ENCODE measurements around the gene NACAD.

The NACAD gene

DNA sequence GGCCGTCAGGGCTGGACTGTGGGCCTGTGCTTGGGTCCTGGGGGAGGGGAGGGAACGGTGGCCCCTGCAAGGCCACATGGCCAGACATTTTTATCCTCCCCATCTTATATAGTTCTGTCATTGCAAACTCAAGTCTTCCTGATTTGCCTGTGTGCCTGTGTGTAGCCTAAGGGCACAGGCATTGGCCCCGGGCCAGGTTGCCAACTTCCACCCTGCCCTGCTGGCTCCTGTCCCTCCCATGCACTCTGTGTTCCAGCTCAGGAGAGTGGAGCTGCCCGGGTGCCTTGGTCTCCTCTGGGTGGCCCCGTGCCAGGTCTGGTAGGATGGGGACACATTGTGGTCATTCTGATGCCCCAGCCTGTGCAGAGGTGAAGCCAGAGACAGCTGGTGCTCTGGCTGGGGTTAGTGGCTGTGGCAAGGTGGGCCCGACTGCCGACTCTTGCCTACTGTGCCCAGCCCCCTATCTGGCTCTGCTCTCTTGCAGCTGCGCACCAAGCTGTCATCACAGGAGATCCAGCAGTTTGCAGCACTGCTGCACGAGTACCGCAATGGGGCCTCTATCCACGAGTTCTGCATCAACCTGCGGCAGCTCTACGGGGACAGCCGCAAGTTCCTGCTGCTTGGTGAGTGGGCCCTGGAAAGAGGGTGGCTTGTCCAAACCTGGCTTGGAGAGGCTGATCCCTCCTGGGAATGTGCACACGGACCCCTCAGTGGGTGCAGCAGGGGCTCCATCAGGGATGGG lies 14.8 kb downstream of the NACAD start:
- no peak for DNase-seq

DNA sequence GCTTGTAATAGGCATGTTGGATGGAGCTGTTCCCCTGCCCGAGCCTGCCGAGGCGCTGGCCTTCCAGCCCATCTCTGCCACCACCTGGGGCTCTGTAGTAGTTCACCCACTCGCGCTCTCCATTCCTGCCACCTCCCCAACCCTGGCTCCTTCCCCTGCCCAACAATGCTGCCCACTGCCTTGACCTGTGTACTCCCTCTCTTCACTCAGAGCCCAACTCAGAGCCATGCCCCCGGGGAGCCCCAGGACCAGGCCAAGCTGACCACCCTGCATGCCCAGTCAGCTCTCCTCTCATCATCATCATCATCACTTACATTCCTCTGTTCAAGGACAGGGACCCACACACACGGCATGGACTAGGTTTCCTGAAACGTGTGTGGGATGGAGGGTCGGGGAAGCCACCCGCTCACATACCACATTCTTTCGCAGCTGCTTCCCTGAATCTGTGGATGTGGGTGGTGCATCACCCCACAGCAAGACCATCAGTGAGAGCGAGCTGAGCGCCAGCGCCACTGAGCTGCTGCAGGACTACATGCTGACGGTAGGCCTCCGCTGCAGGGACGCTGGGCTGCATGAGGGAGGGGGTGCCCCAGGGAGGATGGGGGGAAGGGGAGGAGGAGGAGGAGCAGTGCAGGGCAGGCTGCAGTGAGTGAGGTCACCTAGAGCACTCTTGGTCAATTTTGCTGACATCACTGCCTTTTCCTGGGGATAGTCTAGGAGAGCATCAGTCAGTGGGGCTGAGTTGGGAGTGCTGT lies 15.6 kb downstream of the NACAD start:
- no peak for DNase-seq

DNA sequence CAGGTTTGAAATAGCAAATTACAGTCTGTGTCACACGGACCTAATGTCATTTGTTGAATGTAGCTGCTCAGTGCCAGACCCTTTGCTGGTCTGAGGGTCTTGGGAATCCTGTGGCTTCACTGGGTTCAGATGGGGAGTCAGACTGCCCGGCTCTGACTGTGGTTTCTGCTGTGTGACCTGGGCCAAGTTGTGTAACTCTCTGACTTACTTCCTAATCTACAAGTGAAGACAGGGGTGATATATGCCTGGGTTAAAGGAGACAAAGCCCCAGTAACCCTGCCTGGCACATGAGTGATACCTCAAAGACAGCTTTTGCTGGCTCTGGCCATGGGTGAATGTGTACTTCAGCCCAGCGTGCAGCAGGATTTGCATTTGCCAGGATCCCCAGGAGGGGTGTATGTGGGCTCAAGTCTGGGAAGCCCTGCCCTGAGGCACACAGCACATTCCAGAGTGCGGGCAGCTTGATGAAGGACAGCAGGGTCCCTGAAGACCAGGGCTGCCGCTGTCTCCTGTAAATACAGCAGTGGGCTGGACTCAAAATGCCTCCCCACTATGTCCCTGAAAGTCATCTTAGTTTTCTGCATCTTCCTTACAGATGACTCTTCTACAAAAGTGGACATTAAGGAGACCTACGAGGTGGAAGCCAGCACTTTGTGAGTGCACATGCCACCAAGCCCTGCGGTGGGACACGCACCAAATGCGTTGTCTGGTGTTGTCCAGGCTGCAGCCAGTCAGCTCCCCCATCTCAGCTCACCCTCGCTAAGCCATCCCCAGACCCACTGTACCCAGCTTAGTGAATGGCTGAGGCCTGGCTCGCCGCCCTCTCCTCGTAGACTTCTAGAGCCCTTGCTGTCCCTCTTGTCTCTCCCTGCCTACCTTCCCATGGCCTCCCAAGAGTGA lies 16.4 kb downstream of the NACAD start:
- no peak for DNase-seq

DNA sequence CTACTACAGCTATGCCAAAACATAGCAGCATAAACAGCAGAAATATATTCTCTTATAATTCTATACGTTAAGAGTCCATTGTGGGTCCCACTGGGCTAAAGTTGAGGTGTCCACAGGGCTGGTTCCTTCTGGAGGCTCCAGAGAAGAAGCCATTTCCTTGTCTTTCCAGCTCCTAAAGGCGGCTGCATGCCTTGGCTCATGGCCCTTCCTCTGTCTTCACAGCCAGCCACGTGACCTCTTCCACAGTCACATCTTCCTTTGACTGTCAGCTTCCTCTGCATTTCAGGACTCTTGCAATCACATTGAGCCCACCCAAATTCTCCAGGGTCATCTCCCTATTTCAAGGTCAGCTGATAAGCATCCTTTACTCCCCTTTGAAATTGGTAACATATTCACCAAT lies 17.2 kb downstream of the NACAD start:
- no peak for DNase-seq

DNA sequence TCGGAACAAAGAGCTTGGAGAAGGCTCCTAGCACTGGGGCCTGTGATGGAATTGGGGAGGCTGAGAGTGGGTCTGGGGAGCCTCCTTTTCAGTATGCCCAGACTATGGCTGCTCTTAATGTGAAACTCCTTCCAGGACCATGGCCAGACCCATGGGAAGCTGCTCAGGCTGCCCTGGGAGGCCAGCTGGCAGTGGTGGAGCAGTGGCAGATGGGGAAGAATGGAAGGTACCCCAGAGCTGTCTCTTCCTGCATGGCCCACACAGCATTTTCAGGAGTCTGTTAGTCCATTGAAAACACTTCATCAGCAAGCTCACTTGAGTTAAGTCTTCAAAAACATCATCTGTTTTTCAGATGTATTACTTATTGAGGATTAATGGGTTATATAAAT lies 18.5 kb downstream of the NACAD start:
- no peak for DNase-seq

DNA sequence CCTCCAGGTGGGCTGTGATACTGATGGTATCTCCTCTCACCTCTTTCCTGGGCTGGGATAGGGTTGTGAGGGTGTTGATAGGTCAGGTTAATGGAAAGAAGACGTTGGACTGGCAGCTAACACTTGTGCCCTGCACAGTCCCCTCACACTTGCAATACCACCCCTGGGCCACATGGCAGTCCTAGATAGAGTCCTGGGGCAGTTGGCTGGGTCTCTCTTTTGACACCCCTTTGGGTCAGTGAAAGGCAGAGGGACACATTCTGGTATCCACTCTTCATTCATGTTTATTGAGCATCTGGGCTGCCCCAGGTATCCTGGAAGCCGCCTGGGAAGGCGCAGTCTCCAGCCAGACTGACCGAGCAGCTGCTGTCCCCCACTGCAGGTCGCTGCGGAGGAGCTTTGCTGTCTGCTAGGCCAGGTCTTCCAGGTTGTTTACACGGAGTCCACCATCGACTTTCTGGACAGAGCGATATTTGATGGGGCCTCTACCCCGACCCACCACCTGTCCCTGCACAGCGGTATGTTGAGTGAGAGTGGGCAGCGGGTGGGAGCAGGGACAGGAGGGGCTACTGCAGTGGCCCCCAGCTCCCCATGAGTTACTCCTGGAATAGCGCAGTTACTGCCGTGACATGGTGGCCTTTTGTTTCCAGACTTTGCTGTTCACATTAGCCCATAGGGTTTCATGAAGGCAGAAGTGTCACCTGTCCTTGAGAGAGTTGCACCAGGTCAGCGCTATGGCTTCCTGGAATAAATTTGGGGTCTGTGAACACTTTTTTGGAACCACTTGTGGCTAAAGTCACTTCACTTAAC lies 19.1 kb downstream of the NACAD start:
- DNase-seq, result no peak

DNA sequence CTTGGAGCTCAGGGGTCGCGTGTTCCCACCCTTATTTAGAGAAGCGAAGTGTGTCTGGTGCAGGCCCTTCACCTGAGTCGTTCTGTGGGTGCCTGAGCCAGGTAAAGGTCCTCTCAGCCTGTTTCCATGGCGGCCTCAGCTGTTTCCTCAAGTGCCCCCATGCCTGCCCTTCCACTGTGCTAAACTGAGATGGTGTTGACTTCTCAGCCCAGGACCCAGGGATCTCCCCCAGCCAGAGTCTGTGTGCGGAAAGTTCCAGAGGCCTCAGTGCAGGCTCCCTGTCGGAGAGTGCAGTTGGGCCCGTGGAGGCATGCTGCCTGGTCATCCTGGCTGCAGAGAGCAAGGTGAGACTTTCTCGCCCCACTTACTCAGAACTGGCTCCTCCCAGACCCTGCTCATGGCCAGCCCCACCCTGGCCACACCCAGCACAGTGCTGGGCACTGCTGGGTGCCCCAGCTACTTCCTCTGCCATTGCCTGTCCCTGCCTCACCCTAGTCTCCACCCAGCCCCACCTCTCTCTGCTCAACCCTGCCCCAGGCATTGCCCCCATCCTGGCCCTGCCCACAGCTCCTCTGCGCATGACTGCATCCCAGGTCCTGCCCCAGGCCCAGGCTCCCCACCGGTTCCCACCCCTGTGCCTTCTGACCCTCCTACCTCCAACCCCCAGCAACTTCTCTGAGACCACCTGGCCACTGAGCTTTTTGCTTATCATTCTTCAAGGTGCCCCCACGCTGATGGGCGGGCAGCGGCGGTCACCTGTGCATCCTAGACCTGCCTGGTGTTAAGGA lies 20.3 kb downstream of the NACAD start:
- no peak for DNase-seq

DNA sequence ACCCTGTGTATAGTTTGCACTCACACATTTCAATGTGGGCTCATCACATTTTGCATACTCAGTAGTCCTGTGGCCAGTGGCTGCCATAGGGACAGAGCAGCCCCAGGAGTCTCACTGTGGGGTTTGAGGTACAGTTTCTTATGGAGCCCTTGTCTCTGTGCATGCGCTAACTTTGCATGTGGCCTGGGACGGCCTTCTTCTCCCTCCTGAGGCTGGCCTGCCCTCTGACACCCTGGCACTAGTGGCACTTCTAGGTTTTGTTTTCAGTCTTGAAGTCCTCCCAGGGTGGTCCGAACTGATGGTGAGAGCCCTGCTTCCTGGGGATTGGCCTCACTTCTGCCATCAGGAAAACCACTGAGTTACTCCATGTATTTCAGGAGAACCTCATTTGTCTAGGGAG lies 21.2 kb downstream of the NACAD start:
- DNase-seq, result no peak

DNA sequence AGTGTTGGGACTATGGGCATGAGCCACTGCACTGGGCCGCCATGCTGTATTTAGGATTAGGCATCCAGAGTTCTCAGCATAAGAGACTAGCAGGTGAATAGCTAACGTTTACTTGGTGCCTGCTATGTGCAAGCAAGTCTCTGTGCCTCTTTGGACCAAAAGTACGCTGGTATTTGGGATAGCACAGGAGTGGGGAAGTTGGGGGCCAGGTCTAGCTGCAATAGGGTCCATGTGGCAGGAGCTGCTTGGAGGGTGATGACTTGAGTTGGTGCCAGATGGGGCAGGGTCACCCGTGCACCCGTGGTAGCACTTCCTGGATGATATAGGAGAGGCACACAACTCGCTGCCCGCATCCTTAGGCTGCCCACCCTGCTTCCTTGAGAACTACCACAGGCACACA lies 22.4 kb downstream of the NACAD start:
- no peak for DNase-seq

DNA sequence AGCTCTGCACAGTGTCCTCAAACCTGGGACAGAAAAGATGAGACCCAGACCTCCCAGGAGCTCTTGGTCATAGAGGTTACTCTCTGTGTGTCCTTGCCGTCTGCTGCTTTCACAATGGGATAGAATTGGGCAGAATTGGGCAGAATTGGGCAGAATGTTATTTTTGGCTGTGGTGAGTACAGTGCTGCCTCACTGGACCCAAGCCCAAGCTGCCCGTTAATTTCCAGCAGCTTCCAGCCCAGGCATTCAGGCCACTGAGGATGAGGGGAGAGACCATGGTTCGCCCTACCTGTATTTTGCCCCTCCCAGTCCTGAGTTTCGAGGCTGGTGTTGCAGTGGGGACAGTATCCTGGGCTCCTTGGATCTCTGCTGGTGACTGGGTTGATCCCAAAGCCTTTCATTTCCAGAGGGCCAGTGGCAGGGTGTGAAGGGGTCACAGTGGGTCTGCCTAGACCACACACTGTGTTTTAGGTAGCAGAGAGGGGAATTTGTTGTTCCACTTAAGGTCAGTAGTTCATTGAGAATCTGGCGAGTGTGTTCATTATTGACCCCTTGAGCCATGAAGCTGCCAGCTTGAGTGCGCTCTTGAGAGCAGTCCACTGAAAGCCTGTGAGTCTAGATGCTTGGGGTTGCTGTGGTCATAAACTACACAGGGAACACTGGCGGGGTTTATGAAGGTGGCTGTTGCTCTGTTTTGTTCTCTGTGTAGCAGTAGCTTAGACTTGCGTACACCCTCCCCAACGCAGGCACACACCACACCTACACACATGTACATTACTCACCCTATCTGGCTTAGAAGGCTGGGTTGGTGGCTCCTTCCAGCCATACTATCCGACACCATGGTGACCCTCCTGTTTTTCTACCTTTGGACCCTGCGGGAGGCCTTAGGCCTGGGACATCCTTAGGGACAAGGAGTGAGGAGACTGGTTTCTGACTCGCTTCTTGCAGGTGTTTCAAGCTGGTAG lies 23.5 kb downstream of the NACAD start:
- DNase-seq, result no peak

DNA sequence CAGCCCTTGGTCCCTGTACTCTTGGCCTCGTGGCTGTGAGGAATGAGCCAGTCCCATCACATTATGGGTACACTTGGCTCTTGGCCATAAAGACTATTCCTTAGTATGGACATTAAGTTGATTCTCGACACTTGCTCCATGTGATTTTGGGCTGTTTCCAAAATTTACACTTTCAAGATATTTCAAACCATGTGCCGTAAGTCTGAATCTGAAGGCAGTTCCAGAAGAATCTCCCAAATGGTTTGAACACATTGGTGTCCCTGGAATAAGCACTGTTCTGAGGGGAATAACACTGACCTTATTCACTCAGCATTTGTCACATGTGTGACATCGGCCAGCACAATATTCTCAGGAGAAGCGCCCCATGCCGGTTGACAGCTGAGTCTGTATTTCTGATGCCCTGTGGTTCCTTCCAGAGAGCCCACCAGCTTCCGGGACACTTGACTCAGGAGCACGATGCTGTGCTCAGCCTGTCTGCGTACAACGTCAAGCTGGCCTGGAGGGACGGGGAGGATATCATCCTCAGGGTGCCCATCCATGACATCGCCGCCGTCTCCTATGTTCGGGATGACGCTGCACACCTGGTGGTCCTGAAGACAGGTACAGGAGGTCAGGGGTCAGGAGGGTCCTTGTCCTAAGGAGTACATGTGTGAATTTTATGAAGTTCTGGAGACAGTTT lies 24.6 kb downstream of the NACAD start:
- no peak for DNase-seq

DNA sequence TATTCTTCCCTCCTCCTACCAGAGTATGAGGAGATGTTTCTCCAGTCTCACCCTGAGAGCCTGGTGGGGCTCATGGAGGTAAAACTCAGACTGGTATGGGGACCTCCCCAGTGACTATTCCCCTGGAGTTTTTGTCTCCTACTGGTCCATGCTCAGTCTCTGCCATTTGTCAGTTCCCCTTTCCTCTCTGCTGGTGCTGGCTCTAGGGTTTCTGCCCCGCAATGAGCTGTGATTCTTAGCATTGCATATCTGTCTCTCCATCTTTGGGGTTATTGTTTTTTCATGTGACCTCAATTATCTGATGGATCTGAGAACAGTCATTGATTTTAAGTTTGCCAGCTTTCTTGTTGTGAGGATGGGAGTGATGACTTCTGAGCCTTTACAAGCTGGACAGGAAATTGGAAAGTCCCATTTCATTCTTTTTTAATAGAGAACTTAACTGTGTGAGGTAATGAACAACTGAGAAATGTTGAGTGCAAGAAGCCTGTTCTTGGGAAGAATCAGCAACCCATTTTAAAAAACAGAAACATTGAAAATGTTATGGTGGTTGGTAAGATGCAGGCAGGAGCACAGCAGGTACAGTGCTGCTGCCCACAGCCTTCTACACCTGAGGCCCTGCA lies 26.9 kb downstream of the NACAD start:
- DNase-seq, result no peak

DNA sequence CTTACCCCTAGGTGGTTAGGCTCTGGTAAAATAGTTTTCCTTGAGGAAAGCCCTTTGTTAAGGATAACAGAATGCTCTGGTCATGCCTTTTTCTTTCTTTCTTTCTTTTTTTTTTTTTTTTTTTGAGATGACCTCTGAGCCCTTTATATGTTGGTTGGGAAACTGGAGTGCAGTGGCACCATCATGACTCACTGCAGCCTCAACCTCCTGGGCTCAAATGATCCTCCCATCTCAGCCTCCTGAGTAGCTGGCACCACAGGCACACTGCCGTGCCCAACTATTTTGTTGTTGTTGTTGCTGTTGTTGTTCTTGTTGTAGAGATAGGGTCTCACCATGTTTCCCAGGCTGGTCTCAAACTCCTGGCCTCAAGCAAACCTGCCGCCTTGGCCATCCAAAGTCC lies 27.4 kb downstream of the NACAD start:
- no peak for DNase-seq

DNA sequence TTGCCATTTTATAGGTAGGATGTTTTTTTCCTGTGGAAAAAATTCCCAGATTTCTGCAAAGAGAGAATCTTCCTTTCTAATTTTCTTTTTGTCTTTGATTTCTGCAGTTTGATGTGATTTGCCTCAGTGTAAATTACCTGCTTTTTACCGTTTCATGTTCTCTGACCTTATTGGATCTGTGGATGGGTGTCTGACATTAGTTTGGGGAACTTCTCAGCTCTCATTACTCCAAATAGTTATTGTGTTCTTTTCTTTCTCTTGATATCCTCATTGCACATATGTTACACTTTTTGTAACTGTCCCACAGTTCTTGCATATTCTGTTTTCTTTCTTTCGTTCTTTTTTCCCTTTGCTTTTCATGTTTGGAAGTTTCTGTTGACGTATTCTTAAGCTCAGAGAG lies 28.5 kb downstream of the NACAD start:
- no peak for DNase-seq

DNA sequence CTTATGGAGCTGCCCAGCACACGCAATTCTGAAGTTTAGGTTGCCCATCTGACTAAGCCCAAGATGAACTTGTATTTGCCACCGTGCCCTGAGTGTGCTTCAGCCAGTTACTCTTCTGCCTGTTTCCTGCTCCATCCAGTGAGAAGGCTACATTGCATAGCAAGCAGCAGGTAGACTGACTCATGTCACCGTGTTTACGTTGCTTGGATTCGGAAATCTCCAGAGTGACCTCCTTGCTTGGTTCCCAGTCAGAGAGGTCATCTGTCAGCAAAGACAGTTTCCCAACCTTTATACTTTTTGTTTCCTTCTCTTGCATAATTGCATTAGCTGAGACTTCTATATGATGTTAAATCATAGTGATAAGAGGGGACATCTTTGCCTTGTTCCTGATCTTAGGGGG lies 30.9 kb downstream of the NACAD start:
- no peak for DNase-seq

DNA sequence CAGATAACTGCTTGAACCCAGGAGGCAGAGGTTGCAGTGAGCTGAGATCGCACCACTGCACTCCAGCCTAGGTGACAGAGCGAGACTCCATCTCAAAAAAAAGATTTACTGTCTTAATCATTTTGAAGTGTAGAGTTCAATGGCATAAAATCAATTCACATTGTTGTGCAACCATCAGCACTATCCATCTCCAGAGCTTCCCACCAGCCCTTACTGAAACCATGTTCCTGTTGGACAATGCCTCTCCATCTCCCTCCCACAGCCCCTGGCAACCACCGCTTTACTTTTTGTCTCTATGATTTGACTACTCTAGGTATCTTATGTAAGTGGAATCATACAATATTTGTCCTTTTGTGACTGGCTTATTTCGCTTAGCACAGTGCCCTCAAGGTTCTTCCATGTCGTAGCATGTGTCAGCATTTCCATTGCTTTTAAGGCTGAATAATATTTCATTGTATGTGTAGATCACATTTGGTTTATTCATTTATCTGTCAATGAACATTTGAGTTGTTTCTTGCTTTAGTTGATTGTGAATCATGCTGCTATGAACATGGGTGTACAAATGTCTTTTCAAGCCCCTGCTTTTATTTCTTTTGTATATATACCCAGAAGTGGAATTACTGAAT lies 33.1 kb downstream of the NACAD start:
- DNase-seq, result no peak

DNA sequence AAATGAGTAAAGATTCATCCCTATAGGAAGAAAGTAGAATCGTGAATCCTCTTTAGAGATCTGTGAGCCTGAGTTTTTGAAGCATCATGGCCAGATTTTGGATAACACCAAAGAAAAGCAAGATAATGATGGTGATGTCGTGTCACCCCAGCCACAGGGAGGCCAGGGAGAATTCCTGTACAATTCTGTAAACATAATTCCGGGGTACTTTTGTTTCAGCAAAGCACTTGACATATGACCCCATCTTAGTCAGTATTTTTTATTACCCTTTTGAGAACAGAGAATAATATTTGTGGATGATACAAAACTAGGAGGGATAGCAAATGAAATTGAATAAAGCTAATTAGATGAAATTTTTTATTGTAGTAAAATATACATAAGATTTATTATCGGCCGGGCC lies 33.8 kb downstream of the NACAD start:
- no peak for DNase-seq

DNA sequence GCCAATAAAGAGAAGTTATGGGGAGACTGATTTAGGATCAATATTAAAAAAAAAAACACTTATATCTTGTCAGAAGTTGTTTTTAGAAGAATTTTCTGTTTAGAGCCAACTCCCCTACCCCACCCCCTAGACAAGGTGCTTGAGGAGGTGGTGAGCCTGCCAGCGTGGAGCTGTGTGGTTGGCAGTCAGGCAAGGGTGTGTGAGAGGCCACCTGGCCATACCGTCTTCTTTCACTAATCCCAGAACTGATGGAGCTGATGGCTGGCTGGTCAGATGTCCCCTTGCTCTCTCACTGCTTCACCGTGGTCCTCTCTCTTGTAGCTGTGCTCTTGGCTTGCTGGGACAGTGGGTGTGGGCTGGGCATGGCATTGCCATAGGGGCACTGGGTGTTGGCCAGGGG lies 34.3 kb downstream of the NACAD start:
- DNase-seq, result no peak

DNA sequence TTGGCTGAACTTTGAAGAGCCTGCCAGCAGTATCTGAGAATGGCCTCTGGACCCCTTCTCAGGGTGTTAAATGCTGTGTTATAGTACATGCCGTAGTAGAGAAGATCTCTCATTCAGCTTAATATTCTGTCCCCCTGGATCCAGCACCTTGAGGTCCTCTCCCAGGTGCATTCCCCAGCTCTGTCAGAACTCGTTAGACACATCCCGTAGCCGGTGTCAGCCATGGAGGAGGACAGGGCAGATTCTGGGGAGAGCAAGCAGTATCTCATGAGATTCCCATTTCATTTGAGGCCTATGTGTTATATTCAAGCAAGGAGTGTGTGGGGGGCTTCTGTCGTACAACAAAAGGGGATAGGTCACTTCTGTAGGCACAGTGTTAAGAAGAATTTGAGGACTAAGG lies 34.8 kb downstream of the NACAD start:
- no peak for DNase-seq
